Measurements from ENCODE around the gene GIMAP6. TPM values are rescaled to one million over a fixed set of nuclear protein-coding genes. Genes with fewer than 3 reads are reported as not detected.
"Not testable (repeated sequence)": the region's sequence is repeated elsewhere in the genome, so short reads cannot be mapped to it uniquely, and the experiment has no call there.

GIMAP6 gene
- total RNA-seq, 1 donor from 2014 or later, result 2.4 TPM

DNA sequence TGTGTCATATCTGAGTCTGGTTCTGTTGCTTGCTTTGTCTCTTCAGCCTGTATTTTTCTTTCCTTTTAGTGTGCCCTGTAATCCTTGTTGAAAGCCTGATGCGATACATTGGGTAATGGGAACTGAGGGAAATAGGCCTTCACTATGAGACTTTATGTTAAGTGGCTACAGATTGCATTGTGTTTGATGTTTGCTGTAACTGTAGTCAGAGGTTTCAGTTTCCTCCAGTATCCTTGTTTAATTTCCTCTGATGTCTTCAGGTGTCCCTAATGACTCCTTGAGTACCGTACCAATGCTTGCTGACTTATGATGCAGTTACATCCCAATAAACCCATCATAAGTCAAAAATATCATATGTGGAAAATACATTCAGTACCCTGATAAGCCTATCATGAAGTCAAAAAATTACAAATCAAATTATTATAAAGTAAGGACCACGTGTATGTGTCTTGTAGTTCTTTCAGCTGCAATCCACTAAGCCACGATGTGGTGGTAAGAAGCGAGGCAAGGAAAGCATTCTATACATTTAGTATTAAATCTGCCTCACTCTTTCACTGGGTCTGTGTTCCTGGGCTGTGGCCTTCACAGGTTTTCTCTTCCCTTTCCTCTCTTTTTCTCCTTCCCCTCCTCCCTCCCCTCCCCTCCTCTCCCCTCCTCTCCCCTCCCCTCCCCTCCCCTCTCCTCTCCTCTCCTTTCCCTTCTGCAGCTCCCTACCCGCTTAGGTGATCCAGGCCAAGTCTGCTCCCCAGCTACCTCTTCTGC is 13.3 kb upstream of the GIMAP6 start:
- ATAC-seq, result no peak

DNA sequence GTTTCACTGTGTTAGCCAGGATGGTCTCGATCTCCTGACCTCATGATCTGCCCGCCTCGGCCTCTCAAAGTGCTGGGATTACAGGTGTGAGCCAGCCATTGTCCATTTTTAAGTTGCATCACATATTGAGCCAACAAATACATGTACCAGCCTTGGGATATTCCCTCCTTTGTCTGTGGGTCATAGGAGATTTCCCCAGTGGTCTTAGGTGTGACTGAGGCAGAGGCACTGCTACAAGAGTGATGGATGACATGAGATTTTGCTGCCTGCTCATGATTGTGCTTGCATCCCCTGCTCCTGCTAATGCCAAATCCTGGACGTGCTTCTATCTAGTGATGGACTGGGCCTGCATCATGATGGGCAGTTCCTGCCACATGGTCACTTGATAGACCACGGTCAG is 10.7 kb upstream of the GIMAP6 start:
- no peak for ATAC-seq

DNA sequence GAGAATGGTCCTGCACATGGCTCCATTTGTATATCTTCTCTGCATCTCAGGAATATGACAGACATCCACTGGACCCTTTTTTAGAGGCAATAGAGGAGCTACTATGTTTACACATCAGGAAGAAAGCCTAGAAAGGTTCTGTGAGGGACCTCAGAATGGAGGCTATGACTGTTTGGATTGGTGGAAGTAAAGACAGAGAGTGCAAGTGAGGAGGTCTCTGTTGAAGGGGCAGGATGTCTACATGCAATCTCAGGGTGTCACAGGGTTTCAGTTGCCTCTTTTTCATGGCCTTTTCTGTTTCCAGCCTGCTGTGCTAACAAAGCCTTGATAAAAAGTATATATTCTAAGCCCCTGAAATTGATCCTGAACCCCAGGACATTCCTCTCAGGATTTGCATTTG is 9.7 kb upstream of the GIMAP6 start:
- no peak for ATAC-seq

DNA sequence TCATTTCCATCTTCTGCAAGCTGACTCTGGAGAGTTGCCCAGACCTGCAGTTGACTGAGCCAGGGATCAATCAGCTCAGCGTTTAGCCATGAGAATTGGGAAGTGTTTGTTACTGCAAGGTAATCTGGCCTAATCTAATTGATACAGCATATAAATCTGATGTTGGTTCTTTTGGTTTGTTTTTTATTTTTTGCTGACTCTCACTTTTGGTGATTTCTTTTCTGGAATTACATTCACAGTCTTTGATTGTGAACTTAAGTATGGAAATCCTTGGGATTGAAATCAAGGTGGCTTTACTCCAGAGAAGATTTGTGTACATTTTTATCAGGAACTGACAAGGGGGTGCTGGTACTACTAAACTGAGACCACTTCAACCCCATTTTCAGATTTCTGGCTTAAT is 1.7 kb upstream of the GIMAP6 start:
- ATAC-seq, result no peak

DNA sequence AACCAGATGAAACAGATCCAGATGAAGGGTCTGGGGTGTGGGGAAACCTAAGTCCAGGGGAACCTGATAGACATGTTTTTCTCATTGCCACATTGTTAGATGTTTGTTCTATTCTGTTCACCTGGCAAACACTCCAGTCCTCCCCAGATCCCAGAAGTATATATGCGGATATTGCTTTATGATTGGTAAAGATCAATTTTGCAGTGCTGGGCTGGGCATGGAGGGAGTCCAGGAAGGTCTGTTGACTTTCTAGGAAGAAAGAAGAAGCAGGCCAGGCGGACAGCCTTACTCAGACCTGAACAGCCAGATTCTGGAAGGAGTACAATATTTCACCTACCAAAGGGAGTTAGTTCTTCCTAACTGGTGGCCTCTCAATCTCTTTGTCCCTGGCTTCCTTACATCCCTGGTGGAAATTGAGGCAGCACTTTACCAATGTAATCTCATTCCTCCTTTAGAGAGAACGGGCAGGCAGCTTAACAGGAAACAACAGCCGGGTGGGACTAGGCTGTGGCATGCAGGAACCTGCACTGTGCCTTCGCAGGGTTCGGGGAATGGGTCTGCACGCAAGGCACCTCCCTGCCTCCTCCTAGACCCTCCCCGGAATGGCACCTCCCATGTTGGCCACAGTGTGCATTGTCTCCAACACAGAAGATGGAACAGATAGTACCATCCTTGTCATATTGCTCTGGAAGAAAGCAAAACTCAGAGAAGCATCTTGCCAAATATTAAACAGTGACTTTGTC is 930 bp downstream of the GIMAP6 start:
- peak; percentile 64 for ATAC-seq

DNA sequence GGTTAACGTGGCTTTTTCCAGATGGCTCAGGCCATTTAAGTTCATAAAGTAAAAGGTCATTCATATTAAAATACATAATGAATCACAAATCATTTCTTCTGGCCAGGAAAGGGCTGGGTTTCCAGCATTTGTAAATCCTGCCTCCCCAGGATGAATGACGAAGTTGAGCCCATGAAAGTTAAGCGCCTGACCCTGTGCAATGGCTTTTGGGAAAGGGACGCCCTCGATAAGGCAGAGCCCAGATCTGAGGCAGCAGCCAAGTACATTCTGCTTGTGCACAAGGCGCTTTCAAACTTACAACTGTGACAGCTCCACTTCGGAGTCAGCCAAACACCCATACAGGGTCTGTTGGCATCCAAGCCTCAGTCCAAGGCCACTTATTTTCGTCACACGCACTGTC is 2.8 kb downstream of the GIMAP6 start:
- ATAC-seq, result peak; percentile 35

DNA sequence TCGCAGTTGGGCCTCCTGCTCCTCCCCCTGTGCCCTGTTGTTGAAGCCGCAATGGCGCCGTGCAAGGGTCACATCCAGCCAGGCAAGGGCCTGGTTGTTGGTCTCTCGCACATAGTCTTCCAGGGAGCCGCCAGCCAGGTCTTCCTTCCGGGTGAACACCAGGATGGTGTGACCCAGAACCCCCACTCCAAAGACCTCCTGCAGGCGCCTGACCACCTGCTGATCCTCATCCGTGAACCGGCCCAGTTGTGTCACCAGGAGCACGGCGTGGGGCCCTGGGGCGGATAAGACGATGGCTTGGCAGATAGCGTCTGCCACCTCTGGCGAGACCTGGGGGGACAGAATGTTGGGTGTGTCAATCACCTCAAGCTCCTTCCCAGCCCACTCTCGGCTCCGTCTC is 4.2 kb downstream of the GIMAP6 start:
- no peak for ATAC-seq

DNA sequence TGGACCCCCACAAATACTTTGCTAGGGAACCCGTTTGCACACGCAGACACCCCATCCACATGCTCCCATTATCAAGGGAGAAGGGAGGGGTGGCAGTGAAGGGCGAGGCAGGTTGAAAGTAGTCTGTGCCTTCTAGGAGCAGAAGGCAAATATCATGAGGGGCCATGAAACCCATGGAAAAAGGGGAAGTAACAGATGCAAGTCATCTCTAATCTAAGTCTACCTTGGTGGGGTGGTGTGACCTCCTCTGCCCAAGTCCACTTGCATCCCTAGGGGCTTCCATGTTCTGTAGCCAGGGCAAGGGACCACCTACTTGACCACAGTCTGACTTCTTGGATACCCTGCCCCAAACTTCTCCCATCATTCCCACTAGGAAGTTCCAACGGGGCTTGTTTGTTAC is 5.5 kb downstream of the GIMAP6 start:
- ATAC-seq, result no peak

DNA sequence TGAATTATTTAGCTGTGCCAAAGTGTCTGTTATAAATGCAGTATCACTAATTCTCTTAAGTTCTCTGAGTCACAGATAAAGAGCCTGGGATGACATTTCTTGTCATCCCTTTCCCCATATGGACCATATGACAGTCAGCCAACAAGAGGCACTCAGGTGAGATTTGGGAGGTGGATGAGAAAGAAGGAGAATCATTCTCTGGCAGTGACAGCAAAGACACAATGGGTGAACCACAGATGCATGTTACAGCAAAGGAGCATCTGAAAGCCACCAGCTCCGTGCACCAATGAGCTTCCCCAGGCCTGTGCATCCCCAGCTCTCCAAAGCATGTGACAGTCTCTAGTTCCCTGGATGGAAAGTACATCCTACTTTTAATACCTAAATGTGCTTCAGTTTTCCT is 10.8 kb downstream of the GIMAP6 start:
- ATAC-seq, result no peak

DNA sequence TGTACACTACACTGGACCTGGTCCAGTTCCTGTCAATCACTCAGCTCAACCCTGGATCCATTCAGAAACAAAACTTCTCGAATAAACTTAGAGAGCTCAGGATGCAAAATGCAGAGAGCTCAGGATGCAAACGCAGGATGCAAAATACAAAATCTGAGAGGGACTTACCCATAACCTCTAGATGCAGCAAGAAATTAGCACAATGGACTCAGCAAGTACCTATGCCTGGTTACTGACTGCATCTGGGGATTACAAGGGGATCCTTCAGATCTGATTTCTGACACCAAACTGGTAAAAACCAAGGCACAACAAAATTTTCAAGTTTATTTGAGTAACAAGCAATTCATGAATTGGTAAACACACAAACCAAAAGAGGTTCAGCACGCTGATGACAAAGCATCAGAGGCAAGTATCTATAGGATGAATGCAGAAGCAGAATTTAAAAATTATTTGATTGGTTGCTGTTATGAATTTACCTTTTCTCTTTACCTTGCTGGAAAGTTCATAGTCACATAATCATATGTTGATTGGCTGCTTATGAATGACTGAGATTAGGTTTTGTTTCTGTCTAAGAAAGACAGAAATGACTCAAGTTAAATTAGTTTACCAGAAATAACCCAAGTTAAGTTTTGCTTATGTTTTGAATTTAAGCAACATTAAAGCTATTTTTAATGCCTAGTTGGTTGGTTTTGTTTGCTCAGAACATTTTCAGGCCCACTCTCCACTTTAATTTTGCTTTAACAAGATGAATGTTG is 11.4 kb downstream of the GIMAP6 start:
- no peak for ATAC-seq

DNA sequence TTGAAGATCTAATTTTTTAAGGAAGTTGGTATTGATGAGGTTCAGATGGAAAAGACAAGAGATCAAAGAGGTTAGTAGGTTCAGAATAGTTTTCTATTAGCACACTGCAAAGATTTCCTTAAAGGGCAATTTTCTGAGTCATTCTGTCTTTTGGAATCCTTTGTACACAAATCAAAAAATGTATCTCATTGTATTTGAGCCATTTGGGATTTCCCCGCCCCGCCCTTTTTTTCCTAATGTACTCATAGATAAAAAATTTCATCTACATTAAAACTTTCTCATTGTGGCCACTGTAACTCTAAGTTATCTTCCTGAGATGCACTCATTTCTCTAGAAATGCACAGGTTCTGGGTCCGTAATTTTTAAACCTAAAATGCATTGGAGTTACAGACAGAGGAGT is 12.1 kb downstream of the GIMAP6 start:
- no peak for ATAC-seq

DNA sequence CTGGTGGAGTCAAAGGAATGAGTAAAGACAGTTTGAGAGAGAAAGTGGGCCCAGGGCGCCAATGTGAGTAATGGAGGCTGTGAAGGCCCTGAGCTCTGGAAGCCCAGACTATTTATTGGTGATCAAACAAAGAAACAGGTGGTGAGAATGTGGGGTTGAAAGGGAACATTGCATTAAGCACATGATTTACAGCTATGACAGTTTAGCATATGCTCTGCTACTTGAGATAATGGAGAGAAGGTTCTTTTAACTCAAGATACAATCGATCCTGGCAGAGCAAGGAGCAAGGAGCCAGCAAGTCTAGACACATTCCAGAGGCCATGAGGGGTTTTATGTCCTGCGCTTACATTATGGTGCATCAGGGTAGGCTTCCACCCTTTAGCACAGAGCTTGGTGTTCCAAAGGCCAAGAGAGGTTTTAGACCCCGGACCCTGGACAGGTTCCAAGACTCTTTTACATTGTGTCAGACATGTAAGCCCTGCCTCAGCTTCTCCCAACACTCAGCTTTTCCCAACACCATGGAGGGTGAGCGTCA is 16.9 kb downstream of the GIMAP6 start:
- not testable (repeated sequence) for ATAC-seq

DNA sequence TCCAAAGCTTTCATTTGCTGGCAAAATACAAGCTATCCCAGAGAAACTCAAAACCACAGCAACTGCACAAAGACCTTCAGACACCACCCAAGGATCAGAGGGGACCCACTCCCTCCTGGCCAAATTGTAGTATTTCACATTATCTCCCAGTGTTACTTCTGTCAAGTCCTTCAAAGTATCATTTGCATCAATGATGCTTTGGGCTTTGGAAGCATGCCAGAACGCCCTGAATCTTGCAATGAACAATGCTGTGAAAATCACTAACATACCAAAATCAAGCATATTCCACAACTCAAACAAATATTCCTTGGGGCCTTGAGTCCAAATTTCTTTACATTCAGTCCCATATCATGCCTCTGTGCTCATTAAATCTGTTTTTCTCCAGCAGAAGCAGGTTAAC is 17.8 kb downstream of the GIMAP6 start:
- ATAC-seq, result not testable (repeated sequence)

DNA sequence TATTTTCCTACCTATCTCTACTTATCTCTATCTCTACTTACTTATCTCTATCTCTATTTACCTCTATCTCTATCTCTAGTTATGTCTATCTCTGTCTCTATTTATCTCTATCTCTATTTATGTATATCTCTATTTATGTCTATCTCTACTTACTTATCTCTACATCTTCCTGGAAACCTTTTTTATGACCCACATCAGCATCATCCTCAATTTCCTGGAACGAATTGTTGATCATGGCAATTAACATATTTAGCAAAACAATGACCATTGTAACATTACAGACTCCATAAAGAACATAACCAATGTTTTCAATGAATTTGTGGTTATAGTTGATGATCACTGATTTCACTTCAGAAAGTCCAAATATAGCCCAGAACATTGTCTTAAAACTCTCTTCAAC is 18.3 kb downstream of the GIMAP6 start:
- ATAC-seq, result no peak

DNA sequence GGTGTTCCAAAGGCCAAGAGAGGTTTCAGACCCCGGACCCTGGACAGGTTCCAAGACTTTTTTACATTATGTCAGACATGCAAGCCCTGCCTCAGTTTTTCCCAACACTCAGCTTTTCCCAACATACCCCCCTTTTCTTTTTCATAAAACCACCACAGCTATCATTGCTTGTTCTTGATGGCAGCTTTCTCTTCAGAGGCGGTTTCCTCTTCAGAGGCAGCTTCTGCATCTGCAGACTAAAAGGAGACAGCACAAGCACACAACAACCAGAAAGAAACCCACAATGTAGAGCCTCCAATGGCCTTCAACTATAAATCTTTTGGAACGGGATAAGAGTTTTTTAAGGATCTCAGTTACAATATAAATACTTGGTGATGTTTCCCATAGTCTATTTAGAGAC is 19.3 kb downstream of the GIMAP6 start:
- no peak for ATAC-seq

DNA sequence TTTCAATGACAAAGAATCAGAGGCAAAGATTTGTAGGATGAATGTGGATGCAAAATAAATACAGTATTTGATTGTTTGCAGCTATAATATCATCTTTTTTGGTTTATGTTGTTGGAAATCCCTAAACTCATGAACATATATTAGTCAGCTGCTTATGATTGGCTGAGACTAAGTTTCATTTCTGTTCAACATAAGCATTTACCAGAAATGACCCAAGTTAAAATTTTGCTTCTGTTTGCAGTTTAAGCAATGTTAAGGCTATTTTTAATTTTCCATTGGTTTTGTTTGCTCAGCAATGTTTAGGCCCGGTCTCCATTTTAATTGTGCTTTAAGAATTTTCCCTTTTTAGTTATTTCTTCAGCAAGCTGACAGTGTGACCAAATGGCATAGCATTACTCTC is 22.0 kb downstream of the GIMAP6 start:
- no peak for ATAC-seq

DNA sequence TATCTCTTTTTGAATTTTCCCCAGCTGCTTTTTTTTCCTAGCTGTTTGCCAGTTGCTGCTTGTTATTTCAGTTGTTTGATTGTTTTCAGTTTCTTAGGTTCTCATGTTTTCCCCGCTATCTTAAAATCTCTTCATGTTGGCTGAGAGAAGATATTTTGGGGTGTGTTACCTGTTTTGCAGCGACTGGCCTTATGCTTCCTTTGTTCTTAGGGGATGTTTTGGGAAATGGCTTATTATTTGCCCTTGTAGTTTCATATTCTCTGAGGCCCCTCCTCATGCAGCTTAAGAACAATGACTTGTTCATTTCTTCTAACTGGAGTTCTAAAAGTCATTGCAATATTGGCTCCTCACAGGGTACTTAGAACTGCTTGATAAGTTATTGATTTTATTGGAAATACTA is 28.6 kb downstream of the GIMAP6 start:
- ATAC-seq, result not testable (repeated sequence)

DNA sequence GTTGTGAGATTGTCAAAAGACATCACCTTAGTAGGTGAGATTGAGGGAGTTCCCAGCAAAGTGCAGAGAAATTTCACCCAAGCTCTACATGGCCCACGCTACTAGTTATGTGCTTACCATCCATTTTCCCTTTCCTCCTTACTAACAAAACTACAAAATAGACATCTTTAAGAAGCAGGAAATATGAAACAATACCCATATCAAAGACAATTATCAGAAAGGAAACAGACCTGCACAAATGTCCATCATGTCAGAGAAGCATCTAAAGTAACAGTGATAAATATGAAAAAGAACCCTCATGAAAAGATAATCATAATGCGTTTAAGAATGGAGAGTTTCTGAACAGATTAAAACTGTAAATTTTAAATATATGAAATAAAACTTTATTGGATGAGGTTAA is 36.8 kb downstream of the GIMAP6 start:
- no peak for ATAC-seq

DNA sequence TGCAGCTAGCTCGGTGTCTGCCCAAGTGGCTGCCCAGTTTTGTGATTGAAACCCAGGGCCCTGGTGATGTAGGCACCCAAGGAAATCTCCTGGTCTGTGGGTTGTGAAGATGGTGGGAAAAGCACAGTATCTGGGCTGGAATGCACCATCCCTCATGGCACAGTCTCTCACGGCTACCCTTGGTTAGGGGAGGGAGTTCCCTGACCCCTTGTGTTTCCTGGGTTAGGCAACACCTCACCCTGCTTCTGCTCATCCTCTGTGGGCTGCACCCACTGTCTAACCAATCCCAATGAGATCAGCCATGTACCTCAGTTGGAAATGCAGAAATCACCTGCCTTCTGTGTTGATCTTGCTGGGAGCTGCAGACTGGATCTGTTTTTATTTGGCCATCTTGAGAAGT is 37.4 kb downstream of the GIMAP6 start:
- ATAC-seq, result no peak

DNA sequence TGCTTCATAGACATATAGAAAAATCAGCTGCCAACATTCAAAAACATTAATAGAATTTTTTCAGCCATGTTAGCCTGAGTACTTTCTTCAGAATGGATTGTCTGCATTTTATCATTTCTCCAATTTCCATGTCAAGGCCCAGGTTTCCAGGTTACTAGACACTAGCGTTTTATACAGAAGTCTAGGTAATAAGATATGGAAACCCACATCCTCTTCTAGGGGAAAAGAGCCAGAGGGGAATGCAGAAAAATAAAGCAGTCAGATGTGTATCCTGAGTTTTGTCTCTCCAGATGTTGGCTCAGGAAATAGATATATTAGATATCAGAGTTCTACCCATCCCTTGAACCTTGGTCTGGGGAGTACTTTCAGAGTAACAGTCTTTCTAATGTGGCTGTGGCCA is 44.6 kb downstream of the GIMAP6 start:
- no peak for ATAC-seq

DNA sequence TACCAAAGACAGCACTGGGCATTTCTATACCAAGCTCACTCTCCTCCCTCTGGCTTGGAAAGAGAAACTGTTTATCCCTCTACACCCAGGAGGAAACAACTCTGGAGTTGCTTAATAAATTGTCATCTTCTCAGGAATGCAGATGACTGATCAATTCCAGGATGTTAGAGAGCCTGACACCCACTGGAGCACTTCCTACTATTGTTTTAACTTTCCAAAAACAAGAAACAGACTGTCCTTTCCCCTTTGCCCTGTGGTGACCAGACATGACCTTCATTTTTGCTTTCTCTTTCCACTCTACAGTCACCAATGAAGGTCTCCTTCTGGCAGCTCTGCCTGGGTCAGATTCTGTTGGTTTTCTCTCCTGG is 45.4 kb downstream of the GIMAP6 start:
- peak; percentile 68 for ATAC-seq

DNA sequence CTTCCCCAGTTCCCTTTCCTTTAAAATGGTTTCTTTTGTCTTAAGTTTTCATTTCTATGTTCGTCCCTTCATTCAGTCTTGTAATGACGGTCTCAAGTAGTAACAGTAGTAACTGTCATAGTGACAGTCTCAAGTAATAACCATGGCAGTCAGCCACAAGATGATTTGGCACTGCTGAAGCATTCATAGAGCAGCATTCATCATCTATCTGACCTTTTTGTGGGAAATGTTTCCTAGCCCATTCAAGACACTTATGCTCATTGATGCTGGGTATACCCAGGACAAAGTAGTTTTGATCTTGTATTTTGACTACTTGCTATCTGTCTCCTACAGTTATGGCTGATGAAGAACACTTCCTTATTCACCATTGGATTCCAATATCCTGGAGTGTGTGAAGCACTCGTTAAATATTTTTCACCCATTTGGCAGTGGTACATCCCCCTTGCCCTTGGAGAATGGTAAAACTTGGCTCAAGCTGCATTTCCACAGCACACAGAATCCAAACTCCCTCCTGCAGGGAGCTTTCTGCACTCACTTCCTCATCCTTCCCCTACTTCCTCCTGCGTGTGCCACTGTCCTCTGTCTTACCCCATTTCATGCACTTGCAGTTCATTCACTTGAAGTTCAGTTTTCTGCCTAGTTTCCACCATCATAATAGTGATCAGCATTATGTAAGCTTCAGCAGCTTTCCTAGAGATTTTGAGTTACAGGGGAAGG is 46.0 kb downstream of the GIMAP6 start:
- peak; percentile 31 for ATAC-seq

DNA sequence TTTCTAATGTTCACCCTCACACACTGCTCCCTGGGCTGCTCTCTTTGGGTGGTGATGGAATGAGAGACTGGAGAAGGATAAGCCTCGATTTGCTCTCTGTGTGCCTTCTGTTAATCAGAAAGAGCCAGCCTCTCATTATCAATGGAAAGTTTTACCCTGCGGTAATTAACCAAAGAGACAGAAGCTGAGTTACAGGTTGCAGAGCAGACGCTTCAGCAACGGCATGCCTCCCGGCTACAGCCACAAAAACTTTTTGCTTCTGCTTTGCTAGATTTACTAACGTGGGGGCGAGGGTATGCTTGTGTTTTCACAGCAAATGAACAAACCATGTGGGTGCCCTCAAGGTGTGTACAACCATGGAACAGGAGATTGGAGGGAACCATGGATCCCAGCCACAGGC is 47.0 kb downstream of the GIMAP6 start:
- ATAC-seq, result no peak

All from esophagus mucosa (tissue), 1 donor.